HG02588 (cell line): Measurements from ENCODE around the gene ATPAF2.

ENCODE experiments used
- ATAC-seq: cut with Tn5 transposase; IDR thresholded peaks from one replicate; pipeline ENCODE4 v1.9.1; 2021; ENCODE audit warnings: mild to moderate bottlenecking, moderate library complexity; ENCODE audit not compliant: unreplicated experiment

Gene ATPAF2

GRCh38 chr17:18040261-18040858, 1.4 kb upstream of the ATPAF2 start:
- ATAC-seq, result no peak

GRCh38 chr17:18039535-18040260, 730 bp upstream of the ATPAF2 start:
- ATAC-seq, result peak; percentile 33

GRCh38 chr17:18038149-18038850, 668 bp downstream of the ATPAF2 start:
- no peak for ATAC-seq

- no peak for ATAC-seq
These were observed 1.5 kb downstream of the ATPAF2 start for GRCh38 chr17:18037486-18037885.

- no peak for ATAC-seq
These were observed 3.3 kb downstream of the ATPAF2 start for GRCh38 chr17:18035704-18036103.

GRCh38 chr17:18033442-18034099, 5.4 kb downstream of the ATPAF2 start:
- peak; percentile 55 for ATAC-seq

- no peak for ATAC-seq
These were observed 7.0 kb downstream of the ATPAF2 start for GRCh38 chr17:18031955-18032354.

GRCh38 chr17:18028952-18029540, 9.9 kb downstream of the ATPAF2 start:
- ATAC-seq, result no peak

- ATAC-seq, result no peak
These were observed 10.6 kb downstream of the ATPAF2 start for GRCh38 chr17:18028114-18028951.

- no peak for ATAC-seq
These were observed 11.7 kb downstream of the ATPAF2 start for GRCh38 chr17:18027280-18027679.

GRCh38 chr17:18025945-18026776, 12.8 kb downstream of the ATPAF2 start:
- ATAC-seq, result peak; percentile 18

- ATAC-seq, result peak; percentile 76
These were observed 13.6 kb downstream of the ATPAF2 start for GRCh38 chr17:18025241-18025944.

GRCh38 chr17:18021372-18021771, 17.6 kb downstream of the ATPAF2 start:
- ATAC-seq, result no peak

GRCh38 chr17:18020971-18021370, 18.0 kb downstream of the ATPAF2 start:
- no peak for ATAC-seq

- no peak for ATAC-seq
These were observed 19.2 kb downstream of the ATPAF2 start for GRCh38 chr17:18019838-18020154.

- no peak for ATAC-seq
These were observed 20.5 kb downstream of the ATPAF2 start for GRCh38 chr17:18018411-18018921.

- no peak for ATAC-seq
These were observed 21.0 kb downstream of the ATPAF2 start for GRCh38 chr17:18017958-18018357.

GRCh38 chr17:18016426-18016825, 22.5 kb downstream of the ATPAF2 start:
- no peak for ATAC-seq

- ATAC-seq, result no peak
These were observed 23.4 kb downstream of the ATPAF2 start for GRCh38 chr17:18015593-18015992.
